Uterus (tissue), 2 donors: ENCODE measurements around the gene DDX3X.

Source experiments
- POLR2A ChIP-seq, 2 donors: fragments of 450-650 bp; IDR thresholded peaks; one replicate each; pipeline ENCODE4 v1.6.1; 2016; ENCODE audit warnings: antibody characterized with exemption in 2 of 2, mild to moderate bottlenecking in 1 of 2, moderate library complexity in 1 of 2
- TF ChIP-seq, protein P1 (sequence below), 4 experiments: fragments of 200-600 bp in 2 of 4; fragments of 450-650 bp in 2 of 4; sonication (generic) in 2 of 4; IDR thresholded peaks; one replicate each; pipeline ENCODE4 v1.5.1; 2016 to 2019; ENCODE audit warnings: antibody characterized with exemption in 4 of 4, mild to moderate bottlenecking in 2 of 4, moderate library complexity in 1 of 4

DNA sequence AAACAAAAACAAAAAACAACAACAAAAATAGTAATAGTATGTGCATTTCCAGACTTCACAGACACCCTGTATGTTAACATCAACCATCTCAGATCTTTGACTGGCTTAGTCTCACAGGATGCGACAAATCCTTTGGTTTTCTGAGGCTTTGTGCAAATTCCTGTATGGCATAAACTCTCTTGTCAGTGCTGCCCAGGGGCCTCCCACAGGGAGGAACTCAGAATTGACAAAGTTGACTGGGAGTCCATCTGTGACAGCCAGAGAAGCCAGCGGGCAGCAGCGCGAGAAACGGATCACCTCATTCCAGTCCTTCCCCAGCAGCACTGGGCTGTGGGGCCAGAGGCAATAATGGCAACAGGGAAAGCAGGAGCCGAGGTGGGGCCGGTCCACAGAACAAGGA lies 19.1 kb upstream of the DDX3X start:
- no peak for TF ChIP-seq POLR2A (IDR thresholded peaks at IDR 0.05)
- TF ChIP-seq, protein P1, sequence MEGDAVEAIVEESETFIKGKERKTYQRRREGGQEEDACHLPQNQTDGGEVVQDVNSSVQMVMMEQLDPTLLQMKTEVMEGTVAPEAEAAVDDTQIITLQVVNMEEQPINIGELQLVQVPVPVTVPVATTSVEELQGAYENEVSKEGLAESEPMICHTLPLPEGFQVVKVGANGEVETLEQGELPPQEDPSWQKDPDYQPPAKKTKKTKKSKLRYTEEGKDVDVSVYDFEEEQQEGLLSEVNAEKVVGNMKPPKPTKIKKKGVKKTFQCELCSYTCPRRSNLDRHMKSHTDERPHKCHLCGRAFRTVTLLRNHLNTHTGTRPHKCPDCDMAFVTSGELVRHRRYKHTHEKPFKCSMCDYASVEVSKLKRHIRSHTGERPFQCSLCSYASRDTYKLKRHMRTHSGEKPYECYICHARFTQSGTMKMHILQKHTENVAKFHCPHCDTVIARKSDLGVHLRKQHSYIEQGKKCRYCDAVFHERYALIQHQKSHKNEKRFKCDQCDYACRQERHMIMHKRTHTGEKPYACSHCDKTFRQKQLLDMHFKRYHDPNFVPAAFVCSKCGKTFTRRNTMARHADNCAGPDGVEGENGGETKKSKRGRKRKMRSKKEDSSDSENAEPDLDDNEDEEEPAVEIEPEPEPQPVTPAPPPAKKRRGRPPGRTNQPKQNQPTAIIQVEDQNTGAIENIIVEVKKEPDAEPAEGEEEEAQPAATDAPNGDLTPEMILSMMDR (IDR thresholded peaks at IDR 0.05): no peak
